ENCODE data around the gene CPNE1. TPM values are rescaled to one million over a fixed set of nuclear protein-coding genes. Genes with fewer than 3 reads are reported as not detected.

Gene CPNE1
- 180 to 219 TPM (median 217 TPM) in 5 replicates for total RNA-seq (2022; extraction: Qiagen RNA extraction)

DNA sequence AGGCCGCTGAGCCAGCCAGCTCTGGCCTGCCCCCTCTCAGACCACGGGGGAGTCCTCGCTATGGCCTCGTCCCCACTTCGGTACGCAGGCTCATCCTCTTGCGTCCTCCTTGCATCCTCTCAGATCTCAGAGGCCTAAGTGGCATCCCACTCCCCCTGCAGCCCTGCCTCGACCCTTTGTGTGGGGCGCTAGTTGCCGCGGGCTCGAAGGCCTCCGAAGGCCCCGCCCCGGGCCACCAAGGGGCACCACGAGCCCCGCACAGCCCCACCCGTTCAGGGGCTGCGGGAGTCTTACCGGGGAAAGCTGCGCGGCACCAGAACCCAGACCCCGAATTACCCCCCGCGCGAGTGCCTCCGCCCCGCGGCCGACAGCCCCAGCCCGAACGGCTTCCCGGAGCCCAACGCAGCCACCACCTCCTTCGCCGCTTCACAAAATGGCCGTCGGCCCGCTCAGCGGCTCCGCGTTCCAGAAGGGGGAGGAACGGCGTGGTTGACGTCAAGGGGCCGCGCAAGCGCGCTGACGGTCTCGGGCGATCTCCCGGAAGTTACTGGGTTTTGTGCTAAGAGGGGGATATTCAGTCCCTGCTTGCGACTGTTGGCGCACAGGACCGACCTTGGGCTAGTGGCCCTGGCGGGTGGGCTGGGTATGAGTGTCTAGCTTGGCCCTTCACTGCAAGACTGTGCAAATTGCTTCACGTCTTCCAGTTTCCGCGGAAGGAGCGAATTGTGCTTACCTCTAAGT, at the start of gene CPNE1, which contains the start of gene RBM12:
Gene CPNE1, minus strand, starts transcription at position 435 of the 741 bp plus-strand sequence. CDS start 31,977 bp downstream, outside the sequence.
Gene RBM12, minus strand, starts transcription at position 435 of the 741 bp plus-strand sequence. CDS start 9,578 bp downstream, outside the sequence.

DNA sequence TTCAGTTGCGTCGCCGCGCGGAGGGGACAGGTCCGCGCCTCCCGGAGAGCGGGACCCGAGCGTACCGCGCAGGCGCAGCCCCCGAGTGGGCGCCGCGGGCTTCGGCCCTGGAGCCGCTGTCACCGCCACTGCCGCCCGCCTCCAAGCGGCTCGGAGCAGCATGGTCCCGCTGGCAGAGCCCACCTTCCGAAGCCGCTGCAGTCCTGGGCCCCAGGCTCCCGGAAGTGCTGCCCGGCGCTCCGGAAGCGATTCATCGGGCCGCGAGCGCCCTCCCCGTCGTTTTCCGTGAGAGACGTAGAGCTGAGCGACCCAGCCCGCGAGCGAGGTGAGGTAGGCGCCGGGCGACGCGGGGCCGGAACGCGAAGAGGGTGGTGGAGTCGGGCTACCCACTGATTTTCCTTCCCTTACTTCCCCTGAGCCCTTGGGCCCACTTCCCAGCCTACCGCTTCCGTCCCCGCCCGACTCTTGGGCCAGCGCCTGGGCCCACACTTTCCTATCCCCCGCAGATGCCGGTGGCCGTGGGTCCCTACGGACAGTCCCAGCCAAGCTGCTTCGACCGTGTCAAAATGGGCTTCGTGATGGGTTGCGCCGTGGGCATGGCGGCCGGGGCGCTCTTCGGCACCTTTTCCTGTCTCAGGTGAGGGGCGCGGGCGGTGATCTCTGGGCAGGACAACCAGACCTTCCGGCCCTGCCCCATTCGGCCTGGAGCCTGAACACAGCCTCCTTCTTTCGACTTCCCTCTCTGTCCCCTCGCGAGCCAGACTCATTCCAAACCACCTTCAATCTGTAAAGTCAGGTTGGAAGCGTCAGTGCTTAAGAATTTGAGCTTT, 34.6 kb upstream of the CPNE1 start, which contains the start of the genes NFS1 and ROMO1:
Gene NFS1, minus strand, starts transcription at position 226 of the 830 bp plus-strand sequence. Its CDS starts 64 bp downstream, at position 162.
Gene ROMO1, plus strand, starts transcription at position 279 of the 830 bp plus-strand sequence. Its CDS starts 228 bp downstream, at position 507.

DNA sequence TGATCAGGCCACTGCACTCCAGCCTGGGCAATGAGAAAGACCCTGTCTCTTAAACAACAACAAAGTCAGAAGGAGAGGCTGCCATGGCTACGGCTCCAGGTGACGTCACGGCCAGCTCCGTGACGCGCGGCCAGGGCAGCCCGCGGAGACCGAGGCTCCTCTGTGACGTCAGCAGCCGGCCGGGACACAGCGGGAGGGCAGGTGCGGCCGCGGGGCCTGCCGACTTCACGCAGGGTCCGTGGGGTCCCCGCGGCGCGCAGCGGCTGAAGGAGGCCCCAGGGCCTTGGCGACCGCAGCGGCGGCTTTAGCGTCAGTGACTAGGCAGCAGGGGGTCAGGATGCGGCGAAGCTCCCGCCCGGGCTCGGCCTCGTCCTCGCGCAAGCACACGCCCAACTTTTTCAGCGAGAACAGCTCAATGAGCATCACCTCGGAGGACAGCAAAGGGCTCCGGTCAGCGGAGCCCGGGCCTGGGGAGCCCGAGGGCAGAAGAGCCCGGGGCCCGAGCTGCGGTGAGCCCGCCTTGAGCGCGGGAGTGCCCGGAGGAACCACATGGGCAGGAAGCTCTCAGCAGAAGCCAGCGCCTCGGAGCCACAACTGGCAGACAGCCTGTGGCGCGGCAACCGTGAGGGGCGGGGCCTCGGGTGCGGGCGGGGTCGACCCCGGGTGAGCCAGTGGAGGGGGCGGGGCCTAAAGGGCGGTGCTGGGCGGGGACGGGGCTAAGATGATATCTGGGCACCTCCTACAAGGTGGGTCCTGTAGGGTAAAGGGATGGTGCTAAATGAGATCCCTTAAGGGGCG, 48.8 kb downstream of the CPNE1 start, which contains the start of gene SPAG4:
Gene SPAG4, plus strand, starts transcription at position 163 of the 798 bp plus-strand sequence. Its CDS starts 175 bp downstream, at position 338.

Other genes with a start within 250 kb of the CPNE1 start
- not detected in 5 replicates for gene GDF5, start 226.7 kb downstream of the CPNE1 start, total RNA-seq (2022; extraction: Qiagen RNA extraction)
- 22.7 to 30.3 TPM (median 24.9 TPM) in 5 replicates for gene CEP250, start 209.3 kb downstream of the CPNE1 start, total RNA-seq (2022; extraction: Qiagen RNA extraction)
- gene C20orf173, start 135.2 kb downstream of the CPNE1 start, total RNA-seq (2022; extraction: Qiagen RNA extraction) = not detected in 5 replicates
- 212 to 242 TPM (median 237 TPM) in 5 replicates for gene ERGIC3, start 122.8 kb downstream of the CPNE1 start, total RNA-seq (2022; extraction: Qiagen RNA extraction)
- 4.3 to 6.1 TPM (median 5.0 TPM) in 5 replicates for gene SPAG4, start 49.1 kb downstream of the CPNE1 start, total RNA-seq (2022; extraction: Qiagen RNA extraction)
- gene RBM12, start within 50 bp of the CPNE1 start, total RNA-seq (2022; extraction: Qiagen RNA extraction) = 74.1 to 88.6 TPM (median 81.7 TPM) in 5 replicates
- gene NFS1, start 34.5 kb upstream of the CPNE1 start, total RNA-seq (2022; extraction: Qiagen RNA extraction) = 31.9 to 40.5 TPM (median 39.0 TPM) in 5 replicates
- gene ROMO1, start 34.5 kb upstream of the CPNE1 start, total RNA-seq (2022; extraction: Qiagen RNA extraction) = 355 to 414 TPM (median 372 TPM) in 5 replicates
- 179 to 221 TPM (median 197 TPM) in 5 replicates for gene RBM39, start 77.4 kb upstream of the CPNE1 start, total RNA-seq (2022; extraction: Qiagen RNA extraction)
- 32.2 to 42.6 TPM (median 34.1 TPM) in 5 replicates for gene PHF20, start 107.1 kb upstream of the CPNE1 start, total RNA-seq (2022; extraction: Qiagen RNA extraction)